H9 (cell line): Measurements from ENCODE around the gene RFFL. TPM values are rescaled to one million over a fixed set of nuclear protein-coding genes. Genes with fewer than 3 reads are reported as not detected.
A peak's percentile ranks its signal among the peaks of the same experiment; 100 is the strongest.

Source experiments
- DNase-seq: peaks from one replicate; pipeline ENCODE4 v3.0.0-alpha.2; 2017
- H2AFZ ChIP-seq: one replicate; pipeline ENCODE4 v1.6.1; 2013; ENCODE audit warnings: mild to moderate bottlenecking, low read length, control low read depth, moderate library complexity
- H2AK5ac ChIP-seq: 2 replicates; pipeline ENCODE4 v1.6.1; 2013; ENCODE audit warnings: low read length, control low read depth, mixed read lengths; ENCODE audit not compliant: insufficient read length
- H2BK120ac ChIP-seq: one replicate; pipeline ENCODE4 v1.6.1; 2013; ENCODE audit warnings: low read depth, mild to moderate bottlenecking, low read length, control low read depth, inconsistent platforms; ENCODE audit not compliant: poor library complexity, severe bottlenecking
- H2BK12ac ChIP-seq: 2 replicates; pipeline ENCODE4 v1.6.1; 2013; ENCODE audit warnings: low read length, control low read depth, mixed read lengths, low read depth; ENCODE audit not compliant: insufficient read length
- H2BK15ac ChIP-seq: 2 replicates; pipeline ENCODE4 v1.6.1; 2013; ENCODE audit warnings: low read depth, low read length, control low read depth
- H2BK20ac ChIP-seq: one replicate; pipeline ENCODE4 v1.6.1; 2013; ENCODE audit warnings: low read depth, mild to moderate bottlenecking, low read length, control low read depth, inconsistent platforms; ENCODE audit not compliant: poor library complexity, severe bottlenecking
- H2BK5ac ChIP-seq: 2 replicates; pipeline ENCODE4 v1.6.1; 2013; ENCODE audit warnings: low read length, control low read depth, mixed read lengths; ENCODE audit not compliant: insufficient read length
- H3K14ac ChIP-seq: 2 replicates; pipeline ENCODE4 v1.6.1; 2013; ENCODE audit warnings: low read length, control low read depth; ENCODE audit not compliant: insufficient read depth
- H3K18ac ChIP-seq: 2 replicates; pipeline ENCODE4 v1.6.1; 2013; ENCODE audit warnings: low read depth, mild to moderate bottlenecking, mixed read lengths, low read length, control low read depth; ENCODE audit not compliant: insufficient read length
- H3K23ac ChIP-seq: 2 replicates; pipeline ENCODE4 v1.6.1; 2013; ENCODE audit warnings: low read length, control low read depth, mixed read lengths, low read depth; ENCODE audit not compliant: insufficient read length
- H3K23me2 ChIP-seq: 2 replicates; pipeline ENCODE4 v1.6.1; 2013; ENCODE audit warnings: low read depth, mild to moderate bottlenecking, mixed read lengths, low read length, control low read depth; ENCODE audit not compliant: insufficient read length, poor library complexity, severe bottlenecking
- H3K27ac ChIP-seq: 2 replicates; pipeline ENCODE4 v1.5.1; 2013; ENCODE audit warnings: low read length, control low read depth, mixed read lengths, low read depth; ENCODE audit not compliant: insufficient read length
- H3K27me3 ChIP-seq: 2 replicates; pipeline ENCODE4 v1.6.1; 2013; ENCODE audit warnings: low read length, control low read depth, inconsistent platforms; ENCODE audit not compliant: insufficient read depth
- H3K4ac ChIP-seq: 2 replicates; pipeline ENCODE4 v1.6.1; 2013; ENCODE audit warnings: low read depth, mild to moderate bottlenecking, control low read depth, inconsistent platforms, low read length, moderate library complexity
- H3K4me1 ChIP-seq: 2 replicates; pipeline ENCODE4 v1.6.1; 2013; ENCODE audit warnings: low read length, control low read depth, inconsistent platforms; ENCODE audit not compliant: insufficient read depth
- H3K4me2 ChIP-seq: 2 replicates; pipeline ENCODE4 v1.6.1; 2013; ENCODE audit warnings: low read length, control low read depth, mixed read lengths; ENCODE audit not compliant: insufficient read length, insufficient read depth
- H3K56ac ChIP-seq: 2 replicates; pipeline ENCODE4 v1.6.1; 2013; ENCODE audit warnings: low read depth, mild to moderate bottlenecking, mixed read lengths, low read length, control low read depth; ENCODE audit not compliant: insufficient read length
- H3K79me1 ChIP-seq: 2 replicates; pipeline ENCODE4 v1.6.1; 2013; ENCODE audit warnings: low read depth, mild to moderate bottlenecking, moderate library complexity, low read length, control low read depth, inconsistent platforms; ENCODE audit not compliant: insufficient read depth, poor library complexity, severe bottlenecking
- H3K79me2 ChIP-seq: 2 replicates; pipeline ENCODE4 v1.6.1; 2013; ENCODE audit warnings: low read length, control low read depth, inconsistent platforms; ENCODE audit not compliant: insufficient read depth
- H3K9ac ChIP-seq: 2 replicates; pipeline ENCODE4 v1.6.1; 2013; ENCODE audit warnings: low read length, control low read depth, mixed read lengths; ENCODE audit not compliant: insufficient read length; ENCODE audit errors: extremely low read depth
- H3K9me3 ChIP-seq: one replicate; pipeline ENCODE4 v1.6.1; 2013; ENCODE audit warnings: low read depth, low read length, inconsistent platforms; ENCODE audit not compliant: control insufficient read depth
- H3T11ph ChIP-seq: one replicate; pipeline ENCODE4 v1.6.1; 2013; ENCODE audit warnings: mild to moderate bottlenecking, low read length, control low read depth, inconsistent platforms
- H4K20me1 ChIP-seq: one replicate; pipeline ENCODE4 v1.6.1; 2013; ENCODE audit not compliant: control insufficient read depth, insufficient read length, insufficient read depth
- H4K5ac ChIP-seq: 2 replicates; pipeline ENCODE4 v1.6.1; 2013; ENCODE audit warnings: low read depth, mild to moderate bottlenecking, mixed read lengths, low read length, control low read depth; ENCODE audit not compliant: insufficient read length
- H4K8ac ChIP-seq: replicated peaks from 2 replicates; pipeline ENCODE4 v1.6.1; 2013; ENCODE audit warnings: low read length, control low read depth, mixed read lengths, low read depth; ENCODE audit not compliant: insufficient read length
- H4K91ac ChIP-seq: 2 replicates; pipeline ENCODE4 v1.6.1; 2013; ENCODE audit warnings: low read depth, mild to moderate bottlenecking, moderate library complexity, mixed read lengths, low read length, control low read depth; ENCODE audit not compliant: insufficient read length
- H3K27ac Mint-ChIP-seq, 3 experiments: 2 replicates in 2 of 3; 3 replicates in 1 of 3; pipeline ENCODE4 v1.8.0; 2020 to 2021; ENCODE audit warnings: mixed read lengths in 3 of 3, mild to moderate bottlenecking in 1 of 3, moderate library complexity in 1 of 3
- H3K27me3 Mint-ChIP-seq: 2 replicates; pipeline ENCODE4 v1.8.0; 2021; ENCODE audit warnings: low read depth, mild to moderate bottlenecking, moderate library complexity, mixed read lengths
- H3K36me3 Mint-ChIP-seq, 3 experiments: 2 replicates in 2 of 3; 3 replicates in 1 of 3; pipeline ENCODE4 v1.8.0; 2020 to 2021; ENCODE audit warnings: low read depth in 3 of 3, mixed read lengths in 3 of 3; ENCODE audit not compliant: insufficient read depth in 1 of 3
- H3K4me1 Mint-ChIP-seq, 2 experiments: 2 replicates each; pipeline ENCODE4 v1.8.0; 2020; ENCODE audit warnings: mixed read lengths in 2 of 2
- H3K4me3 Mint-ChIP-seq, 2 experiments: 2 replicates in 1 of 2; 3 replicates in 1 of 2; pipeline ENCODE4 v1.8.0; 2020 to 2021; ENCODE audit warnings: mild to moderate bottlenecking in 2 of 2, mixed read lengths in 2 of 2, moderate library complexity in 1 of 2
- H3K9me3 Mint-ChIP-seq, 2 experiments: 2 replicates in 1 of 2; 3 replicates in 1 of 2; pipeline ENCODE4 v1.8.0; 2020; ENCODE audit warnings: mild to moderate bottlenecking in 2 of 2, mixed read lengths in 2 of 2, moderate library complexity in 1 of 2
- WGBS: extraction: QIAGEN DNeasy Blood & Tissue Kit; methylation state at CpG from one replicate; pipeline ENCODE4 v1.1.7; 2013; ENCODE audit warnings: missing lambda C conversion rate, low lambda C conversion rate, mixed read lengths; ENCODE audit not compliant: insufficient read length; ENCODE audit errors: extremely low coverage; 5-methylcytosine and 5-hydroxymethylcytosine counted together
- total RNA-seq: library from RNA; stranded (reverse); gene quantifications from 2 replicates; pipeline ENCODE4 v1.2.1, GENCODE V29; 2021
- TF ChIP-seq, protein P1 (sequence below): fragments of 200-600 bp; sonication (generic); conservative IDR thresholded peaks from 3 replicates; pipeline ENCODE4 v1.8.0; 2021; ENCODE audit warnings: antibody characterized with exemption, mild to moderate bottlenecking

The RFFL gene
- total RNA-seq, 1 experiment from 2014 or later = 21.1 TPM

DNA sequence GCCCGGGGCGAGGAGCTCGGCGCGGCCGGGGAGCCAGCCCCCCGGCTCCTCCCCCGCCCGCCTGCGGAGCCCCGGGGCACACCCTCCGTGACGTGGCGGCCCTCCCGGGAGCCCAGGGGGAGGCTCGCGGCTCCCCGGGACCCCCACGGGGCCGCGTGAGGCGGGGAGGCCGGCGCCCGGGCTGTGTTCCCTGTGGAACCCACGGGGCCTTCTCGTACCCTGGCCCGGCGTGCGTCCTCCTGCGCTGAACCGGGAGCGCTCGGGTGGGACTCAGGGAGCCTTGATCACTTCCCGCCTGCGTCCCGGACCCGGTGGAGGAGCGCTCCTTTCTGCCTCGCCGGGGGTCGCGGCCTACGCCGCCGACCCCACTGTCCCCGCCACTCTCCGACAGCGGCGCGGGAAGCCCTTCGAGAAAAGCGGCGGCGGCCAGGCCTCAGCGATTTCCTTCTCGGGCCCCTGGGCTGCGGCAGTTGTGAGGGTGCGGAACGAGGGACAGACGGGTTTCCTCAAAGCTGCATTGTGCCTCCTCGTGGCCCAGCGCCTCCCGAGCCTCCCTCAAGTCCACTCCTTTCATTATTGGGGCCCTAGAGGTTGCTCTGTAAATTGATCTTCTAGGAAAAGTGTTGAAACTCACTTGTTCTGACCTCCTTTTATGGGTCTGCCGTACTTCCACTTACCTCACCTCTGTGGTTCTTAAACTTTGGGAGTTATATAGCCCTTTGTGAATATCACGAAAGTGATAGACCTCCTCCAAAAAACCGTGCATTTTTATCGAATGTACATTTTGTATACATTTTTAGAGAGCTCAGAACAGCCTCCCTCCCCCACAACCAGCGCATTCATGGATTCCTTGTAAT lies 82.6 kb downstream of the RFFL start:
- peaks cover 26 to 35% of the 10 kb centered on the region in 2 experiments for H3K4me1 Mint-ChIP-seq
- Histone ChIP-seq H2AFZ (no peak overlapping the region), H3K79me2 (peaks cover 10% of the 10 kb centered on the region)

More for the DNA sequence above, 82.6 kb downstream of the RFFL start:
- Histone ChIP-seq H3K4me1 (no peaks in the 10 kb centered on the region), H2BK12ac (no peak overlapping the region), H3K27ac (no peak overlapping the region), H2AK5ac (no peak overlapping the region), H4K5ac (no peak overlapping the region), H3K4me2 (peak overlapping the region; percentile 90), H2BK20ac (no peak overlapping the region), H3T11ph (no peak overlapping the region), H3K23me2 (no peaks in the 10 kb centered on the region), H3K9ac (peak overlapping the region; percentile 82), H3K14ac (peak overlapping the region; percentile 98), H2BK120ac (peak overlapping the region; percentile 95), H3K23ac (no peak overlapping the region), H3K9me3 (no peaks in the 10 kb centered on the region), H4K91ac (no peak overlapping the region), H3K27me3 (no peaks in the 10 kb centered on the region), H2BK15ac (no peak overlapping the region), H3K79me1 (peaks cover 18% of the 10 kb centered on the region), H3K4ac (peak overlapping the region; percentile 87; the same call in 1 of the 2 replicates), H3K56ac (no peak overlapping the region), H3K18ac (peak overlapping the region; percentile 95), H4K20me1 (no peaks in the 10 kb centered on the region), H4K8ac (no peak overlapping the region), H2BK5ac (no peak overlapping the region)
- peak; percentile 76 for DNase-seq
- TF ChIP-seq, protein P1, sequence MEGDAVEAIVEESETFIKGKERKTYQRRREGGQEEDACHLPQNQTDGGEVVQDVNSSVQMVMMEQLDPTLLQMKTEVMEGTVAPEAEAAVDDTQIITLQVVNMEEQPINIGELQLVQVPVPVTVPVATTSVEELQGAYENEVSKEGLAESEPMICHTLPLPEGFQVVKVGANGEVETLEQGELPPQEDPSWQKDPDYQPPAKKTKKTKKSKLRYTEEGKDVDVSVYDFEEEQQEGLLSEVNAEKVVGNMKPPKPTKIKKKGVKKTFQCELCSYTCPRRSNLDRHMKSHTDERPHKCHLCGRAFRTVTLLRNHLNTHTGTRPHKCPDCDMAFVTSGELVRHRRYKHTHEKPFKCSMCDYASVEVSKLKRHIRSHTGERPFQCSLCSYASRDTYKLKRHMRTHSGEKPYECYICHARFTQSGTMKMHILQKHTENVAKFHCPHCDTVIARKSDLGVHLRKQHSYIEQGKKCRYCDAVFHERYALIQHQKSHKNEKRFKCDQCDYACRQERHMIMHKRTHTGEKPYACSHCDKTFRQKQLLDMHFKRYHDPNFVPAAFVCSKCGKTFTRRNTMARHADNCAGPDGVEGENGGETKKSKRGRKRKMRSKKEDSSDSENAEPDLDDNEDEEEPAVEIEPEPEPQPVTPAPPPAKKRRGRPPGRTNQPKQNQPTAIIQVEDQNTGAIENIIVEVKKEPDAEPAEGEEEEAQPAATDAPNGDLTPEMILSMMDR = peak; percentile 48; the same call in 2 of the 3 replicates
- WGBS = no CpG with 5 or more reads among the region's 69 CpGs
- peaks cover 13 to 37% (median 30%) of the 10 kb centered on the region in 3 experiments; a peak in 6 of 7 replicates for H3K36me3 Mint-ChIP-seq
- H3K9me3 Mint-ChIP-seq = no peaks in the 10 kb centered on the region; a peak in 1 of 5 replicates
- no peaks in the 10 kb centered on the region; the same call in none of the 2 replicates for H3K27me3 Mint-ChIP-seq
- peak overlapping the region; percentile 81 to 96 (median 94) for H3K27ac Mint-ChIP-seq
- H3K4me3 Mint-ChIP-seq = peak overlapping the region; percentile 90 to 93
